B cell (primary cell): ENCODE results near the gene ZNF804A.

ENCODE experiments used
- CTCF ChIP-seq: fragments of 200-600 bp; IDR thresholded peaks from one replicate; pipeline ENCODE4 v1.8.0; 2022; ENCODE audit warnings: antibody characterized with exemption, mild to moderate bottlenecking
- EZH2 ChIP-seq: IDR thresholded peaks from 2 replicates; pipeline ENCODE4 v1.6.1; 2012; ENCODE audit warnings: borderline replicate concordance, low read depth, mild to moderate bottlenecking, moderate library complexity, low read length; ENCODE audit not compliant: insufficient read depth, poor library complexity, severe bottlenecking

GRCh38 chr2:184560603-184561002, 37.7 kb upstream of the ZNF804A start:
- no peak for TF ChIP-seq CTCF
- TF ChIP-seq EZH2 = no peak
